Activated T-cell treated with anti-CD3 and anti-CD28 coated beads, Interleukin-2, amount 50 U/mL, for 4 hours (primary cell): ENCODE measurements around the gene CHD9NB. TPM values are rescaled to one million over a fixed set of nuclear protein-coding genes. Genes with fewer than 3 reads are reported as not detected.

ENCODE experiments used
- ATAC-seq, 2 donors: fragments of 200-7000 bp; cut with Tn5 transposase; one replicate each; pipeline ENCODE4 v1.10.0; 2021
- DNase-seq: peaks from one replicate; pipeline ENCODE4 v3.0.0-alpha.2; 2020
- H3K27me3 Mint-ChIP-seq: one replicate; pipeline ENCODE4 v1.8.0; 2021; ENCODE audit warnings: low read depth, mixed read lengths
- H3K36me3 Mint-ChIP-seq: one replicate; pipeline ENCODE4 v1.8.0; 2022; ENCODE audit warnings: mixed read lengths; ENCODE audit not compliant: insufficient read depth
- H3K4me1 Mint-ChIP-seq: one replicate; pipeline ENCODE4 v1.8.0; 2021; ENCODE audit warnings: low read depth, mixed read lengths
- H3K4me3 Mint-ChIP-seq: one replicate; pipeline ENCODE4 v1.8.0; 2021; ENCODE audit warnings: mild to moderate bottlenecking, moderate library complexity, mixed read lengths
- H3K9me3 Mint-ChIP-seq: one replicate; pipeline ENCODE4 v1.8.0; 2021; ENCODE audit warnings: mixed read lengths
- total RNA-seq, 3 donors: library from RNA; stranded (reverse); gene quantifications; one replicate each; pipeline ENCODE4 v1.2.1, GENCODE V29; 2021

Gene CHD9NB
- total RNA-seq, 3 donors from 2014 or later = not detected

- H3K36me3 Mint-ChIP-seq = no peaks in the 10 kb centered on the region
- DNase-seq (no peak), ATAC-seq (no peak)
- peaks cover 4% of the 10 kb centered on the region for H3K9me3 Mint-ChIP-seq
- peaks cover 11% of the 10 kb centered on the region for H3K27me3 Mint-ChIP-seq
- no peak overlapping the region for H3K4me3 Mint-ChIP-seq
- no peaks in the 10 kb centered on the region for H3K4me1 Mint-ChIP-seq
These were observed 61.1 kb downstream of the CHD9NB start for GRCh38 chr16:52991572-52991971.

Other genes starting within 250 kb of the CHD9NB start
- 10 to 100 TPM; 10.8 to 12.7 (median 11.7) TPM for gene CHD9, start 2.1 kb upstream of the CHD9NB start, total RNA-seq